ENCODE measurements around the gene WDR86. TPM values are rescaled to one million over a fixed set of nuclear protein-coding genes. Genes with fewer than 3 reads are reported as not detected.

WDR86 gene
- total RNA-seq, 1 experiment from 2014 or later: 0.39 TPM

DNA sequence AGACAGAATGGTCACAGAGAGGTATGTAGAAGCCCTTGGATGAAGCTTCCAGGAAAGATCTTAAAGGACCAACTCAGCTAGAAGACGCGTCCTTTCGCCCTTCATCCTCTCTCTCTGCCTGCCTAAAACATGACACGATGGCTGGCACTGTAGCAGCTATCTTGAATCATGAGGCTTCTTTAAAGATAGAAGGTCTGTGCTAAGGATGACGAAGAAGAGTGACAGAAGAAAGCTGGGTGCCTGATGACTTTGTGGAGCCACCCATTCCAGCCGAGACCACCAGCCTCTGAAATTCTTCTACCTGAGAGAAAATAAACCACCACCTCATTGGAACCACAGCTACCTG lies 25.5 kb downstream of the WDR86 start:
- Histone ChIP-seq H3K27ac (no peak overlapping the region), H3K36me3 (no peaks in the 10 kb centered on the region), H3K4me3 (no peak overlapping the region), H3K9me3 (replicated peaks) (no peaks in the 10 kb centered on the region), H3K4me1 (replicated peaks) (no peaks in the 10 kb centered on the region), H3K27me3 (replicated peaks) (peaks cover 11% of the 10 kb centered on the region; the same call in 1 of the 2 replicates)
- no peak for DNase-seq (ENCODE audit: low read depth in 1 of 2, low spot score in 2 of 2)

DNA sequence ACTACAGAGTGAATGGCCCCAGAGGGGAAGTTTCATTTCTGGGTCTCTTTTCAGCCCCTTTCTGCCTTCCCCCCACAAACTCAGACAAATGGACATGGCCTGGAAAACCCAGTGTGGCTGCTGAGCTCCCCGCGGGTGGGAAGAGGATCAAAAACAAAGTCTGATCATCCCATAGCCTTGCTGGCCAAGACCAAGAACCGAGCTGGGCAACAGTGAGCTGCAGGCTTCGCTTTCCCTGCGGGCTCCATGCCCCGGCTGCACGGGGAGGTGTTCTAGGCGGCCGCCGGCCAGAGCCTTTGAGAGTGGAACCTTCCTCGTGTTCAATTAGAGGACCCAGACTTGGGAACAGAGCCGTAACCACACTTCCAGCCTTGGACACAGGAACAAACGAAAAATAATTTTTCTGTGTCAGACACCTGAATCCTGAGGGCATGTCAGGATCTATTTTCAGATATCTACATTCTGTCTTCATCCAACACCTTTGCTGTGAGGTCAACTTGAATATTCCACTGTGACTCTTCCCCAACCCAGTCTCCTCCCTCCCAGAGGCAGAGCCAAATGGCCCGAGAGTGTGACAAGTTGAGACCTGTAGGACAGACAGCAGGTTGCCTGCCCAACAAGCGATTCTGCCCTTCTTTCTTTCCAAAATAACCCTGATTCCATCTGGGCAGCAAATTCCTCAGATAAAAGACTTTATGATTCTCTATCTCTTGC lies 26.0 kb downstream of the WDR86 start:
- H3K27ac ChIP-seq: no peak overlapping the region
- H3K9me3 ChIP-seq (replicated peaks): no peaks in the 10 kb centered on the region
- H3K27me3 ChIP-seq (replicated peaks): peaks cover 11% of the 10 kb centered on the region; the same call in 1 of the 2 replicates
- no peak for DNase-seq (ENCODE audit: low read depth in 1 of 2, low spot score in 2 of 2)
- H3K4me1 ChIP-seq (replicated peaks): no peaks in the 10 kb centered on the region
- H3K4me3 ChIP-seq: no peak overlapping the region
- no peaks in the 10 kb centered on the region for H3K36me3 ChIP-seq

DNA sequence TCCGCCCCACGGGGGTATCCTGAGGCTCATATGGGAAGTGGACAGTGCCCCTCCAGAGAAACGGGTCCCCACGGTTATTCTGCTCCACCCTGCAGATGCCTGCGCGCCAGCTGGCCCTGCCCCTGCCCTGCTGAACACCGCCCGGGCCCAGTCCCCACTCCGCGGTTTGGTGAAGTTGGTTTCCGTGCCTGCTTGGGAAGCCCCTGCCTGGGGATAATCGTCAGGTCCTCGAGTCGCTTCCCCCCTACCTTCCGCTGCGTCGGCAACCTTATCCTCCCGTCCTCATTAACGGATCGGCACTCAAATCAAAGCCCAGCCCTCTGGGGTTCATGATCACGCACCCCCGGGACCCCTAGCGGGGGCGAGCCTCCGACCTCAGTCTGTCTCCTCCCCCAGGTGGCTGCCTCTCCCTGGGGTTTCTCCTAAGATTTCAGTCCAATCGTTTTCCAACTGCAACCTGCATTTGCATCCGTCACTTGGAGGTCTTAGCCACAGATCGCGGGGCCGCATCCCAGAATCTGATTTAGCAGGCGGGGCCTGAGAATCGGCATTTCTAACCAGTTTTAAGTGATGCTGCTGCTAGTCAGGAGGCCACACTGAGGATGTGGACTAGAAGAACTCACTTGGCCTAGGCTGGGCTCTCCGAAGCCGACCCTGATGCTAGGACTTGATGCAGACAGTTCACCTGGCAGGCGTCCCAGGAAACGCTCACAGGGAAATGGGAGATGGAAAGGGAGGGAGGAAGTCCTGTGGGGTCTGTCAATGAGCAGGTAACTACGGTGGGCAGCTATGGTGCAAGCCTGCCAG lies 27.6 kb downstream of the WDR86 start:
- H3K36me3 ChIP-seq: no peaks in the 10 kb centered on the region
- no peak for DNase-seq (ENCODE audit: low read depth in 1 of 2, low spot score in 2 of 2)
- H3K4me3 ChIP-seq: no peak overlapping the region
- H3K27me3 ChIP-seq (replicated peaks): peaks cover 11% of the 10 kb centered on the region; the same call in 1 of the 2 replicates
- no peak overlapping the region for H3K27ac ChIP-seq
- no peaks in the 10 kb centered on the region for H3K9me3 ChIP-seq (replicated peaks)
- no peaks in the 10 kb centered on the region for H3K4me1 ChIP-seq (replicated peaks)

DNA sequence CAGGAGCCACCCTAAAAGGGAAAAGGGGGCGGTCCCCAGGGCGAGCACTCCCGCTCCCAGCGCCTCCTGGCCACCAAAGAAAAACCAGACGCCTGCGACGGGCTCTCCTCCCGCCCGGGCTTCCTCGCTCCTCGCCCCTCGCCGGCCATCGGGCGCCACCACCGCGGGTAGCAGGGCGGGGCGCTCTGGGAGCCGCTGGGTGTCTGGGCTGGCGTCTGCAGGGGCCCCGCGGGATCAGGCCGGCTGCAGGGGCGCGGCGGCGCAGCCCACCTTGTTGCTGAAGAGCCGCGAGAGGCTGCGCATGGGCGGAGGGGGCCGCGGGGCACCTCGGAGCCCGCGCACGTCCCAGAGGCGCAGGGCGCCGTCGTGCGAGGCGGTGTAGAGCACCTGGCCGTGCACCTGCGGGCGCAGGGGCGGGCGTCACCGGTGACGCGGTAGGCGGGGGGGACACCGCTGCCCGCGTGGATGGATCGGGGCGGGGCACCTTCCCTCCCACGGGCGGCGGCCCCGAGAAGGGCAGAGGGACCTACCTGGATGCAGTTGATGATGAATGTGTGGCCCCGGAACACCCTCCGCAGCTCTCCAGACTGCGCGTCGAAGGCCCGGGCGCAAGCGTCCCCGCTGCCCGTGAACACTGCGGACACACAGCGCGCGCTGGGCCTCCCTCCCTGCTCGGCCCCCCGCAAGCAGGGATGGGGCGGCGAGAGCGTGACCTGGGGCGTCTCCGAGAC lies 28.3 kb downstream of the WDR86 start:
- Histone ChIP-seq H3K4me1 (replicated peaks) (no peaks in the 10 kb centered on the region), H3K36me3 (peaks cover 1% of the 10 kb centered on the region), H3K4me3 (no peak overlapping the region), H3K27me3 (replicated peaks) (peaks cover 11% of the 10 kb centered on the region; the same call in 1 of the 2 replicates), H3K9me3 (replicated peaks) (no peaks in the 10 kb centered on the region), H3K27ac (no peak overlapping the region)
- DNase-seq (ENCODE audit: low read depth in 1 of 2, low spot score in 2 of 2): no peak

DNA sequence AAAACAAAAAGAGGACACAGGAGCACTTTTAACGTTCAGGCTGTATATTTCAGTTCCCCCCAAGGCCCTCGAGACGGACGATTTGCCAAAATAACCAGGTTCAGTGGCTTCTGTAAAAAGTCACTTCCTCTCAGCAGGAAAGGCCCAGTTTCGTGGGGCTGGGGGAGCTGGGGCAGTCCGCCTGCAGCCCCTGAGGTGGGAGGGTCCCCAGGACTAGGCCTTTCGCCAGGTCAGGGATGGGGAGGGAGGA lies 28.8 kb downstream of the WDR86 start:
- no peaks in the 10 kb centered on the region for H3K9me3 ChIP-seq (replicated peaks)
- H3K36me3 ChIP-seq: peaks cover 6% of the 10 kb centered on the region
- no peaks in the 10 kb centered on the region for H3K4me1 ChIP-seq (replicated peaks)
- no peak for DNase-seq (ENCODE audit: low read depth in 1 of 2, low spot score in 2 of 2)
- no peak overlapping the region for H3K4me3 ChIP-seq
- H3K27ac ChIP-seq: no peak overlapping the region
- H3K27me3 ChIP-seq (replicated peaks): peaks cover 11% of the 10 kb centered on the region; the same call in 1 of the 2 replicates

DNA sequence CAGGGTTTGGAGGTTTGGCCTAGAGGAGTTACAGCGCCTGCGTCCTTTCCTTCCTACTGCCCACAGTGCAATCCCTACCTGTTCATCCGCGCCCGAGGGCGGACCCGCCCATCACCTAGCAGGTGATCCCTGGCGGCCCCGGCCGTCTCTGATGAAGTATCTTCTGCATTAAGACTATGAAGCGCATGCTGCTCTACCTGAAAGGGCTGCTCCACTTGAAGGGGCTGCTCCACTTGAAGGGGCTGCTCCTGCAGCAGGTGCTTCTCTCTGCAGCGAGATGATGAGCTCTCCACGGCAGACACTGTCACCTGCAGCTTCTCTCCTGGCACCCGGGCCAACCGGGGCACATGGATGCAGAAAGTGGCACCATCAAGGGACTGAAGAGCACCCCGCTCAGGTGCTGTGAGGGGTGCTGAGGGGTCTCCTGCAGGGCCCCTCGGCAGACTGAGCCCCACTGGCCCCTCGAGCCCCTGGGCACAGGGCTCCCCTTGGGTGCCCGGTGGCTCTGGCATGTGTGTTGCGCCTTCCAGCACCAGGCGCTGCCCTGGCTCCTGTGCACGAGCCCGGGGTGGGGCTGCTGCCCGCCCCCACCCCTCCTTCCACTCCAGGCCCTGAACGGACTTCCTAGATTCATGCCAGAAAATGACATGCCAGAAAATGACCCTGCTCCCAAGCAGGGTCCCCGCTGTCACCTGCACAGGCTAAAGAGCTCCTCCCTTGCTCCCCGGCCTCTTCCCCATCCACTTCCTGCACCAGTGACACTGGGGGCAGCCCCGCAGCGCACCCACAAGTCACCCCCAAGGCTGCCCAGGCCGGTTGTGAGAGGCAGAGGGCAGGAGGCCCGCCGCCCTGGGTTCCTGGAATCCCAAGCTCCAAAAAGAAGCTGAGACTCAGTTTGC lies 29.4 kb downstream of the WDR86 start:
- Histone ChIP-seq H3K36me3 (peaks cover 10% of the 10 kb centered on the region), H3K4me3 (no peak overlapping the region), H3K27me3 (replicated peaks) (peaks cover 11% of the 10 kb centered on the region; the same call in 1 of the 2 replicates), H3K27ac (no peak overlapping the region), H3K9me3 (replicated peaks) (no peaks in the 10 kb centered on the region), H3K4me1 (replicated peaks) (no peaks in the 10 kb centered on the region)
- no peak for DNase-seq (ENCODE audit: low read depth in 1 of 2, low spot score in 2 of 2)

DNA sequence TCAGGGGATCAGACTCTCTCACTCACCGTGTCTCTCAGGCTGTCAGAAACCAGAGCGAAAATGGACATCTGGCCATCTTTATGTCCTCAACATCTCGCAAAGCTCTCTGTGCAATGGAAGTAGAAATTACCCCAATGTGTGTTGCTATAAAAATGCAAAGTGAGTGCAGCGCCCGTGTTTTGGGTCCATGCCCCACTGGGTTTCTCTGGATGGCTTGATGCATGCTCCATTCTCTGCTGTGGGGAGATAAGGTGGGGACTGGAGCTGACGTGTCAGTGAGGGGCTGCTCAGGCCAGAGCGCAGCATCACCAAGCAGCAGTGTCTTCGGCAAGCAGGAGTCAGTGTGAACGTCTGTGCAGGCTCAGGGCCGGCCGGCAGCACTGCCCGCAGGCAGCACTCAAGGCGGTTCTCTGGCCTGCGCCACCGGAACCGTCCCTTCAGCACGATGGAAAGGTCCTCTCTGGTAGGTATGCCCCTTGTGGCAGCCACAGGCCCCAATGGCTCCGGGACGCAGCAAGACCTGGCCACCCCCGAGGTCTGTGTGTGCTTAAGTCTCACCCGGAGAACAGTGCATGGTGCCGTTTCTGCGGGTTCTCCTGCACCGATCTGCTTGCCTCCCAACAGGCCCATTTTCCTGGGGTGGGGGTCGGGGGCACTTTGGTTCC lies 30.2 kb downstream of the WDR86 start:
- H3K9me3 ChIP-seq (replicated peaks): no peaks in the 10 kb centered on the region
- no peaks in the 10 kb centered on the region for H3K4me1 ChIP-seq (replicated peaks)
- peaks cover 10% of the 10 kb centered on the region for H3K36me3 ChIP-seq
- no peak for DNase-seq (ENCODE audit: low read depth in 1 of 2, low spot score in 2 of 2)
- H3K4me3 ChIP-seq: no peak overlapping the region
- H3K27me3 ChIP-seq (replicated peaks): peaks cover 11% of the 10 kb centered on the region; the same call in 1 of the 2 replicates
- H3K27ac ChIP-seq: no peak overlapping the region

DNA sequence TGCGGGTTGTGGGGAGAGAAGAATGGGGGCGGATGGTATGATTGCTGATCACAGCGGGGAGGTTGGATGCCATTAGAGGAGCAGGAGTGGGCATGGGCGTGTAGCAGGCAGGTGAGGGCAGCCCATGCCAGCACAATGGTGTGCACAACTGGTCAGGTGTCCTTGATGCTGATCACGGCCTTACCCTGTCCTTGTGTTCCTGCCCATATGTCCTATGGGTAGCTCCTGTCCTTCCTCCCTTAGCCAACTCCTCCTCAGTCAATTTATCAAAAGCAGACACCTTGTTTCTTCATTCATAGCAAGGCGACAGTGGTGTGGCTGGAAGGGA lies 30.7 kb downstream of the WDR86 start:
- Histone ChIP-seq H3K27ac (no peak overlapping the region), H3K9me3 (replicated peaks) (no peaks in the 10 kb centered on the region), H3K4me3 (no peak overlapping the region), H3K27me3 (replicated peaks) (peaks cover 11% of the 10 kb centered on the region; the same call in 1 of the 2 replicates), H3K4me1 (replicated peaks) (no peaks in the 10 kb centered on the region), H3K36me3 (peaks cover 14% of the 10 kb centered on the region)
- no peak for DNase-seq (ENCODE audit: low read depth in 1 of 2, low spot score in 2 of 2)

DNA sequence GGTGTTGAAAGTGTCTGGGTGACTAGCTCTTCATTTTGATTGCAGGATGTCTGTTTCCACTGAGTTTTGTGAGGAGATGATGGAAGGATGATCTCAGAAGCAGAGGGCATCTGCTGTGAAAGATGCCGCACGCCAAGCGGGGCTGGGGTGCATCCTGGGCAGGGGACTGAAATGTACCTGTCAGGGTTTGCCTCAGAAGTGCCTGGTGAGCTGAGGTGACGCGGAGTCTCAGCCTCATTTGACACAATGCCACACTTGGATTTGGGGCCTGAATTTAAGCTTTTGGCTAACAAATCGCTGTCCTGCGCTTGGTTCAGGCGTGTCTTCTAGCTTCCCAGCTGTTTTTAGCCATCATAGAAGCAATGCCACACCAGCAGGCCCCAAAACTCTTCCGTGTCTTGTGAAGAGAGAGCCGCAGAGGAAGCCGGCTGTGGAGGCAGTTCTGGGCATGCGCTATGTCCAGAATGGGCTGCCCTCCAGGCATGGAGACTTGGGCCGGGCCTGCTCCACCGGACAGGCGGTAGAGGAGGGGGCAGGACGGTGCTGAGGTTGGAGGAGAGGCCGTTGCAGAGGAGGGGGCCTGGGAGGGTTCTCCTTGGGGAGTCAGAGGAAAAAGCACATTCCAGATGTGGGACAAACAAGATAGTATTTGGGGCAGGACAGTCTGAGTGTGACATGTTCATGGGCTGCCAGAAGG lies 31.2 kb downstream of the WDR86 start:
- Histone ChIP-seq H3K27me3 (replicated peaks) (peaks cover 11% of the 10 kb centered on the region; the same call in 1 of the 2 replicates), H3K9me3 (replicated peaks) (no peaks in the 10 kb centered on the region), H3K36me3 (peaks cover 15% of the 10 kb centered on the region), H3K27ac (no peak overlapping the region), H3K4me3 (no peak overlapping the region), H3K4me1 (replicated peaks) (no peaks in the 10 kb centered on the region)
- no peak for DNase-seq (ENCODE audit: low read depth in 1 of 2, low spot score in 2 of 2)

DNA sequence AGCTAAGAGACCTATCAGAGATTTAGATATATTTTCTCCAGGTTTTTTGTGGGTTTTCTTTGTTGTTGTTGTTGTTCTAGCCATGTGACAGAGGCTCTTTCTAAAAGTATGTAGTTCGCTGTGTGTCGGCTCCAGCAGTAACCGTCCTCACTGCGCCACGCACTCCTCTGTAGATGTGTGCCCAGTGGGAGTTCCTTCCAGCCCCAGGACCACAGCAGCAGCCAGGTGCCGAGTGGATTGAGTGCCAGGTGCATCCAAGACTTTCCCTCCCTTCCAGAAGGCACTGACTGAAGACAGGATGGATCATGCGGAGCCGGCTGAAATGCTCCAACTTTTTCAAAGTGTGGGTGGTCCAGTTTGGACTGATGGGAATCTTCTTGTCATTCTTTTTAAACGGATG lies 31.8 kb downstream of the WDR86 start:
- Histone ChIP-seq H3K36me3 (peaks cover 15% of the 10 kb centered on the region), H3K4me3 (no peak overlapping the region), H3K27ac (no peak overlapping the region), H3K4me1 (replicated peaks) (no peaks in the 10 kb centered on the region), H3K27me3 (replicated peaks) (peaks cover 11% of the 10 kb centered on the region; the same call in 1 of the 2 replicates), H3K9me3 (replicated peaks) (no peaks in the 10 kb centered on the region)
- DNase-seq (ENCODE audit: low read depth in 1 of 2, low spot score in 2 of 2): no peak

DNA sequence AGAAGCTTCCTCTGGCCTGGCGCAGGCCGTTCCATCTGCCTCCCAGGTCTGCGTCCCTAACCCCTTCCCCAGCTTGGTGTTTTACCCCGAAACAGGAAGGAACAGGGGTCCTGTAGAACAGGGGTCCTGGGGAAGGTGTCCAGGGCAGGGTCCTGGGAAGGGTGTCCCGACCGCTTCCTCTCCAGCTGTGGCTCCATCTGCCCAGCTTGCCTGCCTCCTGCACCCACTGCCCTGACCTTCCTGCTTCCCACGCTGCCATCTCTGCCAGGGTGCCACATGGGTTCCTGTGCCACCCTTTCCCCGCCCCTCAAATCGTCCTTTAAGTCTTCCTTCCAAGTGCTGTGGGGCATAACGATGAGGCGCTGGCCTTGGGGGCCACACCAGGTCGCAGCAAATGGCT lies 32.4 kb downstream of the WDR86 start:
- peaks cover 9% of the 10 kb centered on the region; the same call in 1 of the 2 replicates for H3K27me3 ChIP-seq (replicated peaks)
- H3K27ac ChIP-seq: no peak overlapping the region
- H3K9me3 ChIP-seq (replicated peaks): no peaks in the 10 kb centered on the region
- no peak overlapping the region for H3K4me3 ChIP-seq
- H3K36me3 ChIP-seq: peaks cover 15% of the 10 kb centered on the region
- no peak for DNase-seq (ENCODE audit: low read depth in 1 of 2, low spot score in 2 of 2)
- H3K4me1 ChIP-seq (replicated peaks): no peaks in the 10 kb centered on the region

DNA sequence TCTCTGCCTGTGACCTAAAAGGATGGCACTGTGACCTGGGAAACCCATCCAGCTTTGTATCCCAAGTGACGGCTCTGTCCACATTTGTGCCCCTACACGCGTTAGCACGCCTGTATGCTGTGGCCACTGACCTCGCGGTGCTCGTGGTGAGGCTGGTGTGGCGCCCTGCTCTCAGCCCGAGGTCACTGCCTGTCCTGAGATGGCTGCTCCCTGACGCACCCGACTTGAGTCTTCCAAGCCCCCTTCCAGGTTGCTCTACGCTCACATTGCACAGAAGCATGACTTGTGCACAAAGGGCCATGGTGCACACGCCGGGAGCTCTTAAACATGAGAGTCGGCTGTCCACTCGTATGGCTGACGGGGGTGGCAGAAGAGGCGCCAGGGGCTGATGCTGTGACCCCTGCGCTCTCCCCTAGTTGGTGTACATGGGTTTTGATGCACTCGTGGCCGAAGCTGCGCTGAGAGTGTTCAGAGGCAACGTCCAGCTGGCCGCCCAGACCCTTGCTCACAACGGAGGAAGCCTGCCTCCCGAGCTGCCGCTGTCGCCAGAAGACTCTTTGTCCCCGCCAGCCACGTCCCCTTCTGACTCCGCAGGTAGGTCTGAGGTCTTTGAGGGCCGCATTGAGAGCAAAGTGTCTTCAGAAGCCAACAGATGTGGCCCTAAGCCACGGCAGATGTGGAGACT lies 33.5 kb downstream of the WDR86 start:
- H3K36me3 ChIP-seq: peaks cover 15% of the 10 kb centered on the region
- 0 out of 2 replicates have a peak, but pooled peaks cover 1% of the 10 kb centered on the region for H3K27me3 ChIP-seq (replicated peaks)
- DNase-seq (ENCODE audit: low read depth in 1 of 2, low spot score in 2 of 2): no peak
- H3K4me3 ChIP-seq: no peak overlapping the region
- no peaks in the 10 kb centered on the region for H3K4me1 ChIP-seq (replicated peaks)
- no peaks in the 10 kb centered on the region for H3K9me3 ChIP-seq (replicated peaks)
- H3K27ac ChIP-seq: no peak overlapping the region
